ENCODE data around the gene USP12. TPM values are rescaled to one million over a fixed set of nuclear protein-coding genes. Genes with fewer than 3 reads are reported as not detected.

The USP12 gene
- total RNA-seq, 2 donors from 2014 or later: 22.6 to 40.5 TPM

DNA sequence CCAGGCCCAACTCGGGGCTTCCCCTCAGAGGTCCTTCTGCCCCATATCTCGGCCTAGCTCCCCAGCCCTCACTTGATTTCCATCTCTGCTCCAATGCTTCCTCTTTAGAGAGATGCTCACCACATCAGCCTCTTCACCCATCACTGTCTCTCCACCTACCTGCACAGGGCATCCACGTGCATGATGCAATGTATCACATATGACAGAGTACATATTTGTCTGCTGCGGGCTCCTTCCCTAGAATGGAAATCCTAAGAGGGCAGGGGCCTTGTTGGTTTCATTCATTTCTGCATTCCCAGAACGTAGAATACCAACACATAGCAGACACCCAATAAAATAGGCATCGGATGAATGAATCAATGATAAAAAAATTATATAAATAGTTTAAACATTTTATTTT, 130.3 kb downstream of the USP12 start:
- Histone ChIP-seq H3K27me3 (replicated peaks; ENCODE audit: insufficient read depth) (no peaks in the 10 kb centered on the region), H3K36me3 (no peaks in the 10 kb centered on the region), H3K9me3 (no peaks in the 10 kb centered on the region), H3K27ac (no peak overlapping the region), H3K4me1 (ENCODE audit: control insufficient read depth in 1 of 2, low read depth in 2 of 2) (peaks cover 4% of the 10 kb centered on the region in 2 donors), H3K4me3 (no peak overlapping the region)
- DNase-seq (ENCODE audit: low spot score) (no peak), ATAC-seq (ENCODE audit: insufficient number of reproducible peaks, low FRiP score, low read depth) (no peak)
- TF ChIP-seq, protein P1, sequence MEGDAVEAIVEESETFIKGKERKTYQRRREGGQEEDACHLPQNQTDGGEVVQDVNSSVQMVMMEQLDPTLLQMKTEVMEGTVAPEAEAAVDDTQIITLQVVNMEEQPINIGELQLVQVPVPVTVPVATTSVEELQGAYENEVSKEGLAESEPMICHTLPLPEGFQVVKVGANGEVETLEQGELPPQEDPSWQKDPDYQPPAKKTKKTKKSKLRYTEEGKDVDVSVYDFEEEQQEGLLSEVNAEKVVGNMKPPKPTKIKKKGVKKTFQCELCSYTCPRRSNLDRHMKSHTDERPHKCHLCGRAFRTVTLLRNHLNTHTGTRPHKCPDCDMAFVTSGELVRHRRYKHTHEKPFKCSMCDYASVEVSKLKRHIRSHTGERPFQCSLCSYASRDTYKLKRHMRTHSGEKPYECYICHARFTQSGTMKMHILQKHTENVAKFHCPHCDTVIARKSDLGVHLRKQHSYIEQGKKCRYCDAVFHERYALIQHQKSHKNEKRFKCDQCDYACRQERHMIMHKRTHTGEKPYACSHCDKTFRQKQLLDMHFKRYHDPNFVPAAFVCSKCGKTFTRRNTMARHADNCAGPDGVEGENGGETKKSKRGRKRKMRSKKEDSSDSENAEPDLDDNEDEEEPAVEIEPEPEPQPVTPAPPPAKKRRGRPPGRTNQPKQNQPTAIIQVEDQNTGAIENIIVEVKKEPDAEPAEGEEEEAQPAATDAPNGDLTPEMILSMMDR (IDR thresholded peaks at IDR 0.05): no peak

DNA sequence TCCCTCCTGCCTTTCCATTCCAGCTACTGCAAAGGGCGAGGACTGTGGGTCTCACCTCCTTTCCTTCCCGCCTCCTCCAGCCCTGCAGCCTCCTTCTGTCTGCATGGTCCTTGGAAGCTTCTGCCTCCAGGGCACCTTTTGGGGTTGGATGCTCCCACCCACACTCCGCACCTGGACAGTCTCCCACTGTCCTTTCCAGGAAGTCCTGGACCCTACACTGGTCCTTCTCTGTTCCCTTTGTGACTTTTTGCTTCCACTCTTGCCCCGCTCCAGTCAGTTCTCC, 130.8 kb downstream of the USP12 start:
- Histone ChIP-seq H3K4me1 (ENCODE audit: control insufficient read depth in 1 of 2, low read depth in 2 of 2) (peaks cover 4% of the 10 kb centered on the region in 2 donors), H3K27ac (no peak overlapping the region), H3K9me3 (no peaks in the 10 kb centered on the region), H3K27me3 (replicated peaks; ENCODE audit: insufficient read depth) (no peaks in the 10 kb centered on the region), H3K36me3 (no peaks in the 10 kb centered on the region), H3K4me3 (no peak overlapping the region)
- TF ChIP-seq, protein P1 (IDR thresholded peaks at IDR 0.05): no peak
- ATAC-seq (ENCODE audit: insufficient number of reproducible peaks, low FRiP score, low read depth) (no peak), DNase-seq (ENCODE audit: low spot score) (no peak)

DNA sequence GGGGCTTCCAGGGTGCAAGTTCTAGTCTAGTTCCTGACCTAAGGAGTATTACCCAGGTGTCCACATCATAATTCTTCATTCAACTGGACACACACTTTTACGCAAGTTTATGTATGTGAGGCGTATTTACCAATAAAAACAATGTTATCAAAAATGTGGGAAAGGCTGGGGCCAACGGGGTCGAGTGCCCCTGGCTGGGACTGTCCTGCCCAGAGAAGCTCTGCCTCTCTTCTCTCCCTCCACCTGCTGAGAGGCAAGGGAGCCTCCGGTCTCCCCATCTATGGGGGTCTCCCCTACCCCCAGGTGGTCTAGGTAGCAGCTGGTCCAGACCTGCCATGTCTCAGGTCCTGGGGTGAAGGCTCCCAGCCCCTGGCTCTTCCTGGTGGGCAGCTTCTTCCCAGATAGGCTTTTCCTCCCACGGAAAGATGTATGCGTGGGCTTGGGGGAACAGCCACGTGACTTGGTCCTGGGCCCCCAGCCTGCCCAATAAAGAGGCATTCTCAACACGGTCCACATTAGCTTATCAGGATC, 132.4 kb downstream of the USP12 start:
- H3K4me1 ChIP-seq (ENCODE audit: control insufficient read depth in 1 of 2, low read depth in 2 of 2): peaks cover 4% of the 10 kb centered on the region in 2 donors
- H3K4me3 ChIP-seq: no peak overlapping the region
- DNase-seq (ENCODE audit: low spot score) (no peak), ATAC-seq (ENCODE audit: insufficient number of reproducible peaks, low FRiP score, low read depth) (no peak)
- TF ChIP-seq, protein P1 (IDR thresholded peaks at IDR 0.05): no peak
- H3K9me3 ChIP-seq: no peaks in the 10 kb centered on the region
- H3K27me3 ChIP-seq (replicated peaks; ENCODE audit: insufficient read depth): no peaks in the 10 kb centered on the region
- H3K27ac ChIP-seq: no peak overlapping the region
- H3K36me3 ChIP-seq: no peaks in the 10 kb centered on the region

DNA sequence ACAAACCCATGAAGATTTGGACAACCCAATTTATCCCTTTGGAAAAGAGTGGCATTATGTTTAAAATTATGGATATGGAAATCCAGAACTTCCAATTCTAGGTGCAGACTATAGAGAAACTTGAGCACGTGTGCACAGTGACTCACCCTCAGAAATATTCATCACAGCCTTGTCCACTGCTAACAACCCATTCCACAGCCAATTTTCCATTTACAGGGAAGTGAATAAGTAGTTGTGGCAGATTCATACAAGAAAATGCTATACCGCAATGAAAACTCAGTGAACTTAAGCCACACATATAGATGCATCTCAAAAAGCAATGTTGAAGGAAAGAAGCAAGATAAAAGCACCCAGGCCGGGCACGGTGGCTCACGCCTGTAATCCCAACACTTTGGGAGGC, 133.3 kb downstream of the USP12 start:
- ATAC-seq (ENCODE audit: insufficient number of reproducible peaks, low FRiP score, low read depth): no peak

DNA sequence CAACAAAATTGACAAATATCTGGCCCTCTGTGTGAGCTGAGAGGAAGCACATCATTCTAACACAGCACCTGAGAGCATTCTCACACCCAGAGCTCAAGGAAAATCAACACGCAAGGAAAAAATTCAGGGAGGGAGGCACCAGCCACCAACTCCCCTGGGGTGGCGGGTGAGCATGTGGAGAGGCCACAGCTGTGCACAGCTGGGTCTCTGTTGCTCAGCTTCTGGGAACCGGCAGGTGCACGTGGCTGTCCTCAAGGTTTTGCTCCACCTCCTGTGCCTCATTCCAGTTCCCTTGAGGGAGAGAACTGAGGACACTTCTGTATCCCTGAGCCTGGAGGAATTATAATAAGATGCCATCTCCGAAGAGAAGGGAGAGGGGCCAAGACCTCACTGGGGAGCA, 134.0 kb downstream of the USP12 start:
- TF ChIP-seq, protein P1 (IDR thresholded peaks at IDR 0.05): no peak
- ATAC-seq (ENCODE audit: insufficient number of reproducible peaks, low FRiP score, low read depth) (no peak), DNase-seq (ENCODE audit: low spot score) (no peak)
- Histone ChIP-seq H3K36me3 (no peaks in the 10 kb centered on the region), H3K27ac (no peak overlapping the region), H3K4me1 (ENCODE audit: control insufficient read depth in 1 of 2, low read depth in 2 of 2) (peaks cover 0 to 4% of the 10 kb centered on the region in 2 donors), H3K4me3 (no peak overlapping the region), H3K9me3 (no peaks in the 10 kb centered on the region), H3K27me3 (replicated peaks; ENCODE audit: insufficient read depth) (no peaks in the 10 kb centered on the region)

More for the DNA sequence above, 133.3 kb downstream of the USP12 start:
- Histone ChIP-seq H3K4me3 (no peak overlapping the region), H3K27ac (no peak overlapping the region), H3K9me3 (no peaks in the 10 kb centered on the region), H3K36me3 (no peaks in the 10 kb centered on the region), H3K27me3 (replicated peaks; ENCODE audit: insufficient read depth) (no peaks in the 10 kb centered on the region), H3K4me1 (ENCODE audit: control insufficient read depth in 1 of 2, low read depth in 2 of 2) (peaks cover 3 to 4% of the 10 kb centered on the region in 2 donors)
- no peak for DNase-seq (ENCODE audit: low spot score)
- TF ChIP-seq, protein P1 (IDR thresholded peaks at IDR 0.05): no peak
